GM18873 (cell line): ENCODE measurements around the gene WDR7.

Source experiments
- ATAC-seq: cut with Tn5 transposase; IDR thresholded peaks from one replicate; pipeline ENCODE4 v1.9.1; 2021; ENCODE audit warnings: mild to moderate bottlenecking, moderate library complexity, moderate number of reproducible peaks; ENCODE audit not compliant: unreplicated experiment, low FRiP score

Gene WDR7

GRCh38 chr18:57022716-57023115 is 371.6 kb downstream of the WDR7 start:
- ATAC-seq: no peak

GRCh38 chr18:57023275-57023882 is 372.2 kb downstream of the WDR7 start:
- ATAC-seq: no peak

GRCh38 chr18:57025540-57025939 is 374.4 kb downstream of the WDR7 start:
- ATAC-seq: no peak

- no peak for ATAC-seq
Observed at GRCh38 chr18:57026316-57026715, 375.2 kb downstream of the WDR7 start.

GRCh38 chr18:57027190-57027708 is 376.1 kb downstream of the WDR7 start:
- no peak for ATAC-seq

- ATAC-seq: no peak
Observed at GRCh38 chr18:57029761-57030160, 378.6 kb downstream of the WDR7 start.

- no peak for ATAC-seq
Observed at GRCh38 chr18:57030417-57030816, 379.3 kb downstream of the WDR7 start.

- ATAC-seq: no peak
Observed at GRCh38 chr18:57035590-57035989, 384.4 kb downstream of the WDR7 start.

GRCh38 chr18:57038395-57038794 is 387.2 kb downstream of the WDR7 start:
- ATAC-seq: no peak

- ATAC-seq: no peak
Observed at GRCh38 chr18:57040175-57040574, 389.0 kb downstream of the WDR7 start.

- no peak for ATAC-seq
Observed at GRCh38 chr18:57043241-57043640, 392.1 kb downstream of the WDR7 start.

- ATAC-seq: no peak
Observed at GRCh38 chr18:57048351-57048750, 397.2 kb downstream of the WDR7 start.

GRCh38 chr18:57048859-57049258 is 397.7 kb downstream of the WDR7 start:
- no peak for ATAC-seq

GRCh38 chr18:57050310-57050949 is 399.3 kb downstream of the WDR7 start:
- no peak for ATAC-seq

GRCh38 chr18:57051021-57051656 is 400.0 kb downstream of the WDR7 start:
- ATAC-seq: no peak

GRCh38 chr18:57051657-57052044 is 400.5 kb downstream of the WDR7 start:
- ATAC-seq: peak; percentile 79

- no peak for ATAC-seq
Observed at GRCh38 chr18:57052173-57052572, 401.0 kb downstream of the WDR7 start.

- ATAC-seq: no peak
Observed at GRCh38 chr18:57052759-57053158, 401.6 kb downstream of the WDR7 start.

- ATAC-seq: no peak
Observed at GRCh38 chr18:57054891-57055290, 403.7 kb downstream of the WDR7 start.

GRCh38 chr18:57057890-57058289 is 406.7 kb downstream of the WDR7 start:
- peak; percentile 91 for ATAC-seq

- ATAC-seq: no peak
Observed at GRCh38 chr18:57058734-57059133, 407.6 kb downstream of the WDR7 start.

GRCh38 chr18:57059366-57059765 is 408.2 kb downstream of the WDR7 start:
- ATAC-seq: no peak
